ENCODE measurements around the gene C13orf46.

C13orf46 gene

GRCh38 chr13:113938246-113938645 lies 35.6 kb downstream of the C13orf46 start:
- no peak for DNase-seq (ENCODE audit: low read depth)

- no peak for DNase-seq (ENCODE audit: low read depth)
Observed at GRCh38 chr13:113937527-113938180, 36.2 kb downstream of the C13orf46 start.

- DNase-seq (ENCODE audit: low read depth) = no peak
Observed at GRCh38 chr13:113937073-113937472, 36.8 kb downstream of the C13orf46 start.

GRCh38 chr13:113936166-113936965 lies 37.5 kb downstream of the C13orf46 start:
- DNase-seq (ENCODE audit: low read depth) = no peak

- no peak for DNase-seq (ENCODE audit: low read depth)
Observed at GRCh38 chr13:113935001-113935844, 38.7 kb downstream of the C13orf46 start.

GRCh38 chr13:113934576-113934975 lies 39.3 kb downstream of the C13orf46 start:
- DNase-seq (ENCODE audit: low read depth) = no peak

GRCh38 chr13:113933901-113934300 lies 40.0 kb downstream of the C13orf46 start:
- no peak for DNase-seq (ENCODE audit: low read depth)

GRCh38 chr13:113931841-113932459 lies 41.9 kb downstream of the C13orf46 start:
- no peak for DNase-seq (ENCODE audit: low read depth)

- DNase-seq (ENCODE audit: low read depth) = no peak
Observed at GRCh38 chr13:113930671-113931637, 42.9 kb downstream of the C13orf46 start.

- peak; percentile 15 for DNase-seq (ENCODE audit: low read depth)
Observed at GRCh38 chr13:113929628-113930615, 44.0 kb downstream of the C13orf46 start.

- DNase-seq (ENCODE audit: low read depth) = peak; percentile 93
Observed at GRCh38 chr13:113928685-113929627, 44.9 kb downstream of the C13orf46 start.

- peak; percentile 100 for DNase-seq (ENCODE audit: low read depth)
Observed at GRCh38 chr13:113927661-113928581, 46.0 kb downstream of the C13orf46 start.

- DNase-seq (ENCODE audit: low read depth) = no peak
Observed at GRCh38 chr13:113926951-113927660, 46.8 kb downstream of the C13orf46 start.

- DNase-seq (ENCODE audit: low read depth) = peak; percentile 83
Observed at GRCh38 chr13:113926301-113926761, 47.5 kb downstream of the C13orf46 start.

- DNase-seq (ENCODE audit: low read depth) = no peak
Observed at GRCh38 chr13:113924184-113924901, 49.5 kb downstream of the C13orf46 start.
